Coronary artery (tissue), 2 donors: ENCODE data around the gene PTPRD.

Experiments
- DNase-seq: peaks from one replicate; pipeline ENCODE4 v3.0.0-alpha.2; 2017; ENCODE audit warnings: low spot score
- H3K27ac ChIP-seq, 2 donors: fragments of 200-600 bp; sonication (generic); one replicate each; pipeline ENCODE4 v1.5.1; 2016 to 2019
- H3K4me3 ChIP-seq: fragments of 200-600 bp; sonication (generic); 2 replicates; pipeline ENCODE4 v1.5.1; 2016; ENCODE audit warnings: mild to moderate bottlenecking, moderate library complexity
- TF ChIP-seq, protein P1 (sequence below): fragments of 200-600 bp; sonication (generic); IDR thresholded peaks from one replicate; pipeline ENCODE4 v1.5.1; 2019; ENCODE audit warnings: antibody characterized with exemption

The PTPRD gene

DNA sequence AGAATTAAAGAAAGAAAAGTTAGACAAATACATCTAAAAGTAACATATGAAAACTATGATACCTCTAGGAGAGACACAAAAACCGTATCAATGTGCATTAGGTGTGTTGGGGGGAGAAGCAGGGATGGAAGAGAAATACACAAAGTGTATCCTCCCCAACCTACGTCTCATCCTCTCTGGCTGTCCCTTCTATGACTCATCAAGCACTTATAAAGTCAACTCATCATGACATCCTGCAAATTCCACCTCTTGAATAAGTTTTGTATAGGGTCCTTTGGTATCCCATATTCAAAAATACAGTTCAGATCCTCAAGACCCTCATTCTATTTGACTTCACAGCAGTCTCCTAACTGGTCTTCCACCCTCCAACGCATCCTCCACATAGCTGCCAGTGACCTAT lies 1895.7 kb downstream of the PTPRD start:
- Histone ChIP-seq H3K4me3 (no peak overlapping the region), H3K27ac (no peak overlapping the region)
- TF ChIP-seq, protein P1, sequence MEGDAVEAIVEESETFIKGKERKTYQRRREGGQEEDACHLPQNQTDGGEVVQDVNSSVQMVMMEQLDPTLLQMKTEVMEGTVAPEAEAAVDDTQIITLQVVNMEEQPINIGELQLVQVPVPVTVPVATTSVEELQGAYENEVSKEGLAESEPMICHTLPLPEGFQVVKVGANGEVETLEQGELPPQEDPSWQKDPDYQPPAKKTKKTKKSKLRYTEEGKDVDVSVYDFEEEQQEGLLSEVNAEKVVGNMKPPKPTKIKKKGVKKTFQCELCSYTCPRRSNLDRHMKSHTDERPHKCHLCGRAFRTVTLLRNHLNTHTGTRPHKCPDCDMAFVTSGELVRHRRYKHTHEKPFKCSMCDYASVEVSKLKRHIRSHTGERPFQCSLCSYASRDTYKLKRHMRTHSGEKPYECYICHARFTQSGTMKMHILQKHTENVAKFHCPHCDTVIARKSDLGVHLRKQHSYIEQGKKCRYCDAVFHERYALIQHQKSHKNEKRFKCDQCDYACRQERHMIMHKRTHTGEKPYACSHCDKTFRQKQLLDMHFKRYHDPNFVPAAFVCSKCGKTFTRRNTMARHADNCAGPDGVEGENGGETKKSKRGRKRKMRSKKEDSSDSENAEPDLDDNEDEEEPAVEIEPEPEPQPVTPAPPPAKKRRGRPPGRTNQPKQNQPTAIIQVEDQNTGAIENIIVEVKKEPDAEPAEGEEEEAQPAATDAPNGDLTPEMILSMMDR: no peak
- DNase-seq: no peak

DNA sequence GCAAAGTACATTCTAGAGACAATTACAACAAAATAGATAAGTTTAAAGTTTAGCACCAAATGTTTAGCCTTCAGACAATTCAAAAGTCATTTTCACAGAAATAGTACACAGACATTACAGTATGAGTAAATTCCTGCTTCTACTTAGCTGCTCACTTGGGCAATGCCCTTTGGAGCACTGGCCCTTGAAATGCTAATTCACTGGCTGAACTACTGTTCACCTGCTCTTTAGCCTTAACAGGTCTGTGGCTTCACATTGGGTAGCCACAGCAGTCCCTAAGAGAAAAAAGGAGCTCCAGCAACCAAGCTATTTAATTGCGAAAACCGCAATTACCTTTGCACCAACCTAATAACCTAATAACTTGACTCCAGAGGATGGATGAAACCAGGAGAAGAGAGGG lies 1897.0 kb downstream of the PTPRD start:
- TF ChIP-seq, protein P1: no peak
- Histone ChIP-seq H3K27ac (no peak overlapping the region), H3K4me3 (no peak overlapping the region)
- DNase-seq: no peak

DNA sequence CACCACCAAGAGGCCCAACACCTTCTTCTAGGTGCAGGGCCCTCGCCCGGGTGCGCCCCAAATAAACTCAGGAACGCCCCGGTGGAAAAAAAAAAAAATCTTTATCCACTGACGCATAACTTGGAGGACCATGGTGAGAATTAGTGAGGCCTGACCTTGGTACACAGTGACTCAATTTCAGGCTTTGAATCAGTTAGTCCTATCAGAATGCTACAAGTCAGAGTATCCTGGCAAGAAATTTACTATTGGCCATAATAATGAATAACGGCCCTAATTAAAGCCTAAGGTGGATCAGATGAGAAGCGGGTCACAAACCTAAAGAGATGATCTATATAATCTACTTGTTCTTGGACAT lies 1899.0 kb downstream of the PTPRD start:
- no peak overlapping the region for H3K4me3 ChIP-seq
- TF ChIP-seq, protein P1: no peak
- DNase-seq: no peak
- no peak overlapping the region for H3K27ac ChIP-seq

- H3K27ac ChIP-seq: no peak overlapping the region
- H3K4me3 ChIP-seq: no peak overlapping the region
- no peak for DNase-seq
- TF ChIP-seq, protein P1: no peak
These were observed 1899.5 kb downstream of the PTPRD start for GRCh38 chr9:8713149-8713810.

DNA sequence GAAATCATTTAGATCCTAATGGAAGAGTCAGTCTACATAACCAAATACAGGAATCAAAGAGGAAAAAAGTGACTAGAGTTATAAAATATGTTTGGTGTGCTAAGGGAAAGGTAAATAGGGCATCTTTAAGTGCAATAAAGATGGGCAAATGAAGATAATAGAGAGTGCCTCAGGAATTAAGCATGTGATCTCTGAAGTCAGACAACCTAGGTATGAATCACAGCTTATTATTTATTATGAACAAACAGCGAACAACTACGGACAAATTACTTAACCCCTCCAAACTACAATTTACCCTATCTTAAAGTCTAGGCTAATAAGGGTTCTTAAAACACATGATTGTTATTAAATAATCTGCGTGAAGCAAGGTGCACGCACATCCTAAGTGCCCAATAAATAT lies 1903.1 kb downstream of the PTPRD start:
- TF ChIP-seq, protein P1: no peak
- DNase-seq: no peak
- Histone ChIP-seq H3K27ac (no peak overlapping the region), H3K4me3 (no peak overlapping the region)

- H3K27ac ChIP-seq: no peak overlapping the region
- no peak for DNase-seq
- no peak overlapping the region for H3K4me3 ChIP-seq
- TF ChIP-seq, protein P1: no peak
These were observed 1904.1 kb downstream of the PTPRD start for GRCh38 chr9:8708728-8709127.

GRCh38 chr9:8706998-8707397 lies 1905.8 kb downstream of the PTPRD start:
- DNase-seq: no peak
- Histone ChIP-seq H3K4me3 (no peak overlapping the region), H3K27ac (no peak overlapping the region)
- TF ChIP-seq, protein P1: no peak
